NB4 (cell line): Measurements from ENCODE around the gene KCTD4.

Experiments used
- CTCF ChIP-seq: IDR thresholded peaks from one replicate; pipeline ENCODE4 v1.5.1; 2012; ENCODE audit warnings: low read depth, low read length
- POLR2A ChIP-seq: IDR thresholded peaks from 2 replicates; pipeline ENCODE4 v1.6.1; 2011; ENCODE audit warnings: mild to moderate bottlenecking; ENCODE audit not compliant: insufficient read length; ENCODE audit errors: extremely low read depth

GRCh38 chr13:45215392-45216077 lies 14.7 kb upstream of the KCTD4 start:
- TF ChIP-seq CTCF (no peak), POLR2A (no peak)
